Loucy (cell line): ENCODE results near the gene SLC22A17.
A peak's percentile ranks its signal among the peaks of the same experiment; 100 is the strongest.

Experiments used
- EZH2phosphoT487 ChIP-seq: fragments of 200-600 bp; IDR thresholded peaks from 2 replicates; pipeline ENCODE4 v1.6.1; 2018; ENCODE audit warnings: antibody characterized with exemption, mild to moderate bottlenecking, moderate library complexity, borderline replicate concordance
- TF ChIP-seq, protein P1 (sequence below): fragments of 200-600 bp; sonication (generic); conservative IDR thresholded peaks from 2 replicates; pipeline ENCODE4 v1.5.1; 2014; ENCODE audit warnings: mild to moderate bottlenecking, antibody characterized with exemption, low read length

DNA sequence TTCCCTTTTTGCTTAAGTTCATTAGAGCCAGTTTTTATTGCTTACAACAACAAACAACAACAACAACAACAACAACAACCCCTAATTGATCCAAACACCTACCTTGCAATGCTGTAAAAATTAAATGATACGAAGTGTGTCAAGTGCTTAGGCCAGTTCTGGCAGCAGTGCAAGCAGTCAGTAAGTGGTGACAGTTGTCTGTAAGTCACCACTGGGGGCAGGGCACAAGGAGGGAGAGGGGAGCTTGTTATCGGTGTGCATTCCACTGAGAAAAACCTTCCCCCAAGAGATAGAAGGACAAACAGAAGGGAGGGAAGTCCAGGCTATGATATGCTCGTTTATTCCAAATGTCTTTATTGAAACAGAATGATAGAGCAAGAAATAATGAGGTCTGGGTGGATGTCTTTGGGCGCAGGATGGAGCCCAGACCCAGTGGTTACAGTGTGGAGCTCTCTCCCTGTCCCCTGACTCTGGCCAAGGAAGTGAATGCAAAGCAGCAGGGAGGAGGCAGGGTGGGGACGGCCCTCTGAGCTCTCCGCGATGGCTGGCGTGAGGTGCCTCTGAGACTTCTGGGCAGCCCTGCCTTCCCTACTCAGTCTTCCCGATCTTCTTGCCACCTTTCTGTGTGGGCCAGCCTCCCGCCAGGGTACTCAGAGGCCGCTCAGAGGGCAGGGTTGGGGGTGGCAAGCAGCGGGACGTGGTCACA, 6.5 kb downstream of the SLC22A17 start:
- TF ChIP-seq, protein P1, sequence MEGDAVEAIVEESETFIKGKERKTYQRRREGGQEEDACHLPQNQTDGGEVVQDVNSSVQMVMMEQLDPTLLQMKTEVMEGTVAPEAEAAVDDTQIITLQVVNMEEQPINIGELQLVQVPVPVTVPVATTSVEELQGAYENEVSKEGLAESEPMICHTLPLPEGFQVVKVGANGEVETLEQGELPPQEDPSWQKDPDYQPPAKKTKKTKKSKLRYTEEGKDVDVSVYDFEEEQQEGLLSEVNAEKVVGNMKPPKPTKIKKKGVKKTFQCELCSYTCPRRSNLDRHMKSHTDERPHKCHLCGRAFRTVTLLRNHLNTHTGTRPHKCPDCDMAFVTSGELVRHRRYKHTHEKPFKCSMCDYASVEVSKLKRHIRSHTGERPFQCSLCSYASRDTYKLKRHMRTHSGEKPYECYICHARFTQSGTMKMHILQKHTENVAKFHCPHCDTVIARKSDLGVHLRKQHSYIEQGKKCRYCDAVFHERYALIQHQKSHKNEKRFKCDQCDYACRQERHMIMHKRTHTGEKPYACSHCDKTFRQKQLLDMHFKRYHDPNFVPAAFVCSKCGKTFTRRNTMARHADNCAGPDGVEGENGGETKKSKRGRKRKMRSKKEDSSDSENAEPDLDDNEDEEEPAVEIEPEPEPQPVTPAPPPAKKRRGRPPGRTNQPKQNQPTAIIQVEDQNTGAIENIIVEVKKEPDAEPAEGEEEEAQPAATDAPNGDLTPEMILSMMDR, result peak; percentile 32; the same call in 1 of the 2 replicates
- no peak for TF ChIP-seq EZH2phosphoT487
